ENCODE data around the gene HTRA3. TPM values are rescaled to one million over a fixed set of nuclear protein-coding genes. Genes with fewer than 3 reads are reported as not detected.

Gene HTRA3
- polyA plus RNA-seq, 4 donors: 8.8 to 52.8 (median 13.6) TPM

DNA sequence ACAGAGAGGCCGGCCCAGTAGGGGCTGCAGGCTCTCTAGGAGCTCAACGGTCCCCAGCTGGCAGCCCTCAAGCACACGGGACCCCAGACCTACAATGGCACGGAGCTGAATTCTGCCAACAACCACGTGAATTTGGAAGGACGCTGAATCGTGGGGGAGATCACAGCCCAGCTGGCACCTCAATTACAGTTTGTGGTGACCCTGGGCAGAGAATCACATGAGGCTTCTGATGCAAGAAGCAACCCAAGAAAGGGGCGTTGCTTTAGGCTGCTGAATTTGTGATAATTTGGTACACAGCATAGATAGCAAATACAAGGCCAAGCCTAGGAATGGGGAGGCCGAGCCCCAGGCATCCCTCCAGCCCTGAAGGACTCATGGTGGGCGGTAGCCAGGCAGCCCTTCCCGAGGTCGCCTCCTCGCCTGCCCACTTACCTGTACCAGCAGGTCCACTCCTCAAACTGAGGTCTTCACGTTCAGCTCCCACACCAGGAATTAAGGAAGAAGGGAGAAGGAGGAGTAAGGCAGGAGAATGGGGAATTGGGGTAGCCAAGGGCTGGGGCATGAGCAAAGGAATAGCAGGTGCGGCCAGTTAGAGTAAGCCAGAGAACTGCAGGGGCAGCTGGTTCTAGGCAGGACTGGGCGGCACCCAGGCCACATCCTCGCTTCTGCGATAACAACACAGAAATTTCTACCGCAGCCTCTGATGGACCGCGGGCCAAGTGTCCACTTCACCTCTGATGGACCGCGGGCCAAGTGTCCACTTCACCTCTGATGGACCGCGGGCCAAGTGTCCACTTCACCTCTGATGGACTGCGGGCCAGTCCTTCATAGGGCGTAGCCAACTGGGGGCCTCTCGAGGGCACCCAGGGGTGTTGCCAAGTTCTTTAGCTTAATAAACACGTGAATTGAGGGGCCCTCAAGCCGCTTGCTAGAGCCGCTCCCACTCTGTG, 23.4 kb upstream of the HTRA3 start:
- DNase-seq (ENCODE audit: low read depth in 4 of 4, low spot score in 3 of 4): no peak

DNA sequence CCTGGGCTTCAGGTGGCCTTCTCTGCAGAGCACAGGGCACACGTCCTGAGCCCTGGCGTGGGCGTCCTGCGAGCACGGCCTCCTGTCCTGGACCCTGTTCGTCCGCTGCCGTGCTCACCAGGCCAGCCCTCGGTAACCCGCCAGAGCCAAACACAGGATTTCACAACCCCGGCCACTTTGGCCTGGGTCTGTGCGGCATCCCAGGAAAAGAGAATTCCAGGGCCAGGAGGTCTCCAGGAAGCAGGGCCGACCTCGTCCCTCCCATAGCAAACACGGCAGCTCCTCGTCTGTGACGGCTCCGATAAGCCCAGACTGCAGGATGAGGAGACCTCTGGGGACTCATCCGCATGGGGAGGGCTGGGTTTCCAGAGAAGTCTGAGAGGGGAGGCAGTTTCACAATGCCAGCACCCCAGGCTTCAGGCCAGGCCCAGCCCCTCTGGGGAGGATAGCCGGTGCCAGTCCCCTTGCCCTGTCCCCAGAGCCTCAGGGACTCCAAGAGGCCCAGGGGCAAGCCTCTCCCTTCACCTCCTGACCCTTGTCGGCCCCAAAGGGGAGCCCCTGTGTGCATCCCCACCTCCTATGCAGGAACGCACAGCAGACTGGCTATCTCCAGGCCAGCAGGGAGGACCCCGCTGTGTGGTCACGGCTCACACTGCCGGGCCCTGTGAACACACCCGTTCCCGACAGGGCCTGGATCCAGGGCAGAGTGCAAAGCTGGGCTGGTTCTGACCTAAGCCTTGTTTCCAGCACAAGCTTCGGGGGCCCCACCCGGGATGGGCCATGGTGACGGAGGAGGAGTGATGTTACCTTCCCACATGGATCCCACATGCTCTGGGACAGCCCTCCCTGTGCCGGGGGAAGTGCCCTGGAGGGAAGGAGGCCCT, 22.3 kb upstream of the HTRA3 start:
- no peak for DNase-seq (ENCODE audit: low read depth in 4 of 4, low spot score in 3 of 4)

DNA sequence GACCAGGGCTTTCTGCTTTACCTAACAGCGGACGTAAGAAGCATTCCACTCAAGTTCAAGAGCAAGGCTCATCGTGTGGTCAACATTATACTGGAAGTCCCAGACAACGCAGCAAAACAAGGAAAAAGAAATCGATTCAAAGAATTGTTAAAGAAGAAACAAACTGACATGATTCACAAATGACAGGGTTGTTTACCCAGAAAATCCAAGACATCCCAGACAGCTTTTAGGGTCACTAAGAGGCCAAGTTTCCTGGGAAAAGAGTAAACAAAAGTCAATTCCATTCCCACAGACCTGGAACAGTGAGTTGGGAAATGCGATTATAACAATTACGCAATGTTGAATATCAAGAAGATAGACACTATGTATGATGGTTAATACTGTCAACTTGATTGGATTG, 21.5 kb upstream of the HTRA3 start:
- no peak for DNase-seq (ENCODE audit: low read depth in 4 of 4, low spot score in 3 of 4)

- DNase-seq (ENCODE audit: low read depth in 4 of 4, low spot score in 3 of 4): no peak
Measured at GRCh38 chr4:8250227-8250626, 19.3 kb upstream of the HTRA3 start.

GRCh38 chr4:8250637-8251036, 18.9 kb upstream of the HTRA3 start:
- DNase-seq (ENCODE audit: low read depth in 4 of 4, low spot score in 3 of 4): no peak

DNA sequence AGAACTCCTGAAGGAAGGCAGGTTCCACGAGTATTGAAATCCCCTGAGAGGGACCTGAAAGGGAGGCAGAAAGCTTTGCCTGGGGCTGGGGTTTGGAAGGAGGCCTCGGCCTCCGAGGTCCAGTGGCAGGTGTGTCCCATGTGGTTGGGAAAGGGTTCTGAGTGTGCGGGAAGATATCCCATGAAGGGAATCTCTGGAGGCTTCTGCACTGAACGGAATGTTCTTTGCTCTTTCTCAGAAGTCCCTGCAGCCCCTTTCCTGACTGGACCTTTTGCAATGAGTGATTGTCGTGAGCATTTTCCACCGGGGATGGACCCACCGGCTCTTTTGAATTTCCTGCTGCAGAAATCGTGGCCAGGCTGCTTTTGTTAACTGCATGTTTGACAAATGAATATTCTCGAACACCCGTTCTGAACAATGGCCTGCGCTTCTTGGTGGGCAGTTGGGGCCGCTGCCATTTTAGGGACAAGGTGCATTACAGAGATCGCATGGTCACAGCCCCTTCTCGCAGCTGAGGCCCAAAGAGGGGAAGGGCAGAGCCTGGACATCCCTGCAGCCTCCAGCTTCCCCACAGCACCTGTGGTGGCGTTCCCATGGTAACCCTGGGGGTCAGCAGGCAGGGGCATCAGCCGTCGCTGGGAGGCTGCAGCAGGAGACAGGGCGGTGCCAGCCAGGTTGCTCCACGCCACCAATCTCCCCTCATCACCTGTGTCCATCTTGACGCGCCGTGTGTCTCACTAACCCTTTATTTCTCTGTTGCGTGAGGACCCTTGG, 18.3 kb upstream of the HTRA3 start:
- no peak for DNase-seq (ENCODE audit: low read depth in 4 of 4, low spot score in 3 of 4)

- no peak for DNase-seq (ENCODE audit: low read depth in 4 of 4, low spot score in 3 of 4)
Measured at GRCh38 chr4:8252301-8253173, 17.0 kb upstream of the HTRA3 start.

DNA sequence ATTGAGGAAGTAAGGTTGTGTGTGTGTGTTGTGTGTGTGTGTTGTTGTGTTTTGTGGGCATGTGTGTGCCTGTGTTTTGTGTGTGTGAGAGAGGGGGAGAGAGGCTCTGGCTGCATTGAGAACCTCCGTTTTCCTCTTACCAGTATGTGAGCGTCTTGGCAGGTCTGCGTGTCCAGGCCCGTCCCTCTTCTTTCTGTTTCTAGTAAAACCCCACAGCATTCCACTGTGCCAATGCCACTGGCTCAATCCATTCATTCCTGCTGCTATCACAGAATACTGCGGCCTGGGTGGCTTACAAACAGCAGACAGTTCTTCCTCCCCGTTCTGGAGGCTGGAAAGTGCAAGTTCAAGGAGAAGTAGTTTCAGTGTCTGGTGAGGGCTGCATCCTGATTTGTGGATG, 15.5 kb upstream of the HTRA3 start:
- DNase-seq (ENCODE audit: low read depth in 4 of 4, low spot score in 3 of 4): no peak

DNA sequence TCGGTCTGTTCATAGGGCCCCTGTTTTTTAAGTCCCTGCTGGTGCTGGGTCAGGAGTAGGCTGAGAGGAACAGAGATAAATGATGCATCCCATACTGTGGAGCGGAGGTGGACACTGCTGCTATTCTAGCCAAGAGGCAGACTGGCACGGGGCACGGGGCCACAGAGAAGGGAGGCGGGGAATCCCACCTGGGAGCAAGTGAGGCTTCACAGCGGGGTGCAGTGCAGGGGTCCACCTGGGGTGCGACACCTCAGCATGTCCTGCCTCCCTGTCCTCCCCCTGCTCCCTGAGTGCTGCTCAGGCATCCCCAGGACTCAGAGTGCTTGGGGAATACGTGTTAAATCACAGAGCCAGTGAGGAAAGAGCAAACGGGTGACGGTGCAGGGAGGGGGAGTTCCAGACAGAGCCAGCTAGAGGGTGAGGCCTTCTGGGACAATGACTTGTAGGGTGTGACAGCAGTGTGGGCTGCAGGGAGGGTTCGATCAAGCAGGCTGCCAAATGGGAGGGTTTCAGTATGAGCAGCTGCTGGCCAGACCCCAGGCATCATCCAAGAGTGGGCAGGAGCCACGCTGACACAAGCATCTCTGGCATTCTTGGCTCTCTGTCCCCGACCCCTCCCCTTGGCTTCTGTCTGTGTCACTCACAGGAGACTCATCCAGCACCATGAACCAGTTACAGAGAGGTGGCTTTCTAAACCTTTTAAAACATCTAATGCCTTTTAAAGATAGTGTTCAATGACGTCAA, 13.7 kb upstream of the HTRA3 start:
- DNase-seq (ENCODE audit: low read depth in 4 of 4, low spot score in 3 of 4): no peak

GRCh38 chr4:8257854-8258253, 11.7 kb upstream of the HTRA3 start:
- no peak for DNase-seq (ENCODE audit: low read depth in 4 of 4, low spot score in 3 of 4)

GRCh38 chr4:8258552-8259212, 10.9 kb upstream of the HTRA3 start:
- DNase-seq (ENCODE audit: low read depth in 4 of 4, low spot score in 3 of 4): no peak

- DNase-seq (ENCODE audit: low read depth in 4 of 4, low spot score in 3 of 4): no peak
Measured at GRCh38 chr4:8259743-8260430, 9.7 kb upstream of the HTRA3 start.

DNA sequence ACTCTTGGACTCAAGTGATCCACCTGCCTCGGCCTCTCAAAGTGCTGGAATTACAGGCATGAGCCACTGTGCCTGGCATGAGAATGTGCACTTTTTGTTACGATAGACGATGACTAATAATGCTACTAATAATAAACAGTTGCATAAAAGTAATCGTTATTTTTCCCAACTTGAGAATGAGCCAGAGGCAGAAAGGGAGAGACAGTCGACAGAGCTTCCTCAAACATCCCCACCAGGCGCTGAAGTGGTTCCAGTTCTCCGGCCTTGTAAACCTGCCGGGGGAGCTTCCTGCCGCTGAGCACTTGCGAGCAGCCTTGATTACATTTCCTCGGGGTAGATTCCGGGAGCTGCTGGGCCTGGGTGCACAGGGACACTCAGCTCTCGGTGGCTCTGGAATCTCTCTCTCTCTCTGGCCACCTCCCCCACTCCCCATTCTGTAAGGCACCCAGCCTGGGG, 8.9 kb upstream of the HTRA3 start:
- no peak for DNase-seq (ENCODE audit: low read depth in 4 of 4, low spot score in 3 of 4)

- no peak for DNase-seq (ENCODE audit: low read depth in 4 of 4, low spot score in 3 of 4)
Measured at GRCh38 chr4:8261851-8262535, 7.6 kb upstream of the HTRA3 start.

GRCh38 chr4:8262637-8263322, 6.8 kb upstream of the HTRA3 start:
- no peak for DNase-seq (ENCODE audit: low read depth in 4 of 4, low spot score in 3 of 4)

DNA sequence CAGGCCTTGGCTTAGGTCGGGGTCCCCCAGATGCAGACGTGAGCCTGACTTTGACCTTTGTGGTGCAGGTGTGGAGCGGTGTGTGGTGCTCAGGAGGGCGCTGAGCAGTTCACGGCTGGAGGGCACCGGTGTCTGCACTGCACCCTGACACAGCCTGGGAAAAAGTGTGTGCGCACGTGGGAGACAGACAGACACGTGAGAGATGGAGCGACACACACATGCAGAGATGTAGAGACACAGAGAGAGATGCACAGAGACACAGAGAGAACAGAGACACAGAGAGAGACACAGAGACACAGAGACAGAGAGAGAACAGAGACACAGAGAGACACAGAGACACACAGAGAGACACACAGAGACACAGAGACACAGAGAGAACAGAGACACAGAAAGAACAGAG, 6.2 kb upstream of the HTRA3 start:
- DNase-seq (ENCODE audit: low read depth in 4 of 4, low spot score in 3 of 4): no peak

DNA sequence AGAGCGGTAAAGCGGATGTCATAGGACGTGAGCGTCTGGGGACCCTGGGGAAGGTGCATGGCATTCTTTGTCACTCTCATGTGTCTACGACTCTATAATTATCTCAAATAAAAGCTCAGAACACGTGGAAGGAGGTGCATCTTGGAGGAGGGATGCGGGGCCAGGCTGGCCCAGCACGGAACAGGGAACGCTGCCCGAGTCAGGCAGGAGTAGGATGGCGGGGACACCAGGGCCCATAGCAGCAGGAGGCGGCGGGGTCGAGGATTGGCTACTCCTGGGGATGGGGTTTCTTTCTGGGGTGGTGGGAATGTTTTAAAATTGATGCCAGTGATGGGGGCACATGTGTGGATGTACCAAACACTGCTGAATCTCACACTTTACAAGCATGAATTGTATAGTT, 5.4 kb upstream of the HTRA3 start:
- DNase-seq (ENCODE audit: low read depth in 4 of 4, low spot score in 3 of 4): no peak

Measured in left renal pelvis (tissue), 4 donors.